Measurements from ENCODE around the gene CR1. TPM values are rescaled to one million over a fixed set of nuclear protein-coding genes. Genes with fewer than 3 reads are reported as not detected.

CR1 gene
- total and polyA plus RNA-seq, 9 of the 15 experiments (the other 6 are each of a cell fraction or from before 2014, with no cell fraction given) = 0.07 to 0.47 (median 0.18) TPM

- WGBS (ENCODE audit: insufficient coverage, low coverage, missing lambda C conversion rate) = 6% methylated on average over 9 of the region's 9 CpGs
- H3K9me3 ChIP-seq (replicated peaks; ENCODE audit: control insufficient read depth, insufficient read depth, low read depth, low read length) = no peaks in the 10 kb centered on the region
- peak; percentile 2 for ATAC-seq
- peak overlapping the region; percentile 56; the same call in 2 of the 3 replicates for H3K27ac ChIP-seq (ENCODE audit: extremely low read depth, low read depth, low read length)
- peak in 2 of 4 experiments; percentile 39 to 43 for DNase-seq (ENCODE audit: extremely low read depth in 1 of 4, low spot score in 3 of 4)
- H3K9me1 ChIP-seq (ENCODE audit: control insufficient read depth, insufficient read depth, low read length) = no peaks in the 10 kb centered on the region
- peak overlapping the region; percentile 77 for H2AFZ ChIP-seq (ENCODE audit: low read depth, low read length)
- intact Hi-C loops (cut with micrococcal nuclease) = loop anchor here (10.0 kb wide), 1 partner anchor 590 kb away; the partner anchor contains the start of genes PFKFB2 and YOD1
- FAIRE-seq = no peak
- ChIA-PET POLR2A (no interaction called here), CTCF (ENCODE audit: low intra/inter-chr PET ratio) (no interaction called here)
- H3K4me1 ChIP-seq (replicated peaks in 1 of 2; ENCODE audit: control insufficient read depth in 2 of 2, insufficient read depth in 2 of 2, low read length in 2 of 2) = peaks cover 18 to 19% of the 10 kb centered on the region in 2 experiments
- no peaks in the 10 kb centered on the region; the same call in 1 of the 3 replicates for H3K36me3 ChIP-seq (ENCODE audit: control insufficient read depth, insufficient read depth, low read length)
- no TSS peak for BruUV-seq (replicated peaks)
- H3K9ac ChIP-seq (ENCODE audit: insufficient read depth in 1 of 2, low read depth in 2 of 2, low read length in 2 of 2) = peak overlapping the region; percentile 36 to 62; a peak in 3 of 4 replicates
- H3K4me3 ChIP-seq = peak overlapping the region; percentile 67
- peaks cover 45% of the 10 kb centered on the region for H3K79me2 ChIP-seq (ENCODE audit: control insufficient read depth, insufficient read depth, low read length)
- no peaks in the 10 kb centered on the region for H3K27me3 ChIP-seq (ENCODE audit: control insufficient read depth in 2 of 2, insufficient read depth in 2 of 2, low read length in 2 of 2)
- in situ Hi-C loops (cut with MboI) = no loop called here
- no peaks in the 10 kb centered on the region for H4K20me1 ChIP-seq (replicated peaks; ENCODE audit: control insufficient read depth, insufficient read depth, low read length)
- H3K4me2 ChIP-seq (ENCODE audit: insufficient read depth, low read length) = peak overlapping the region; percentile 96
- TF ChIP-seq SMARCA4 (IDR thresholded peaks at IDR 0.05) = 0 out of 2 replicates have a peak, but pooled peaks have one; percentile 17
- TF ChIP-seq FOSL1 (tag; conservative IDR thresholded peaks at IDR 0.05) = 0 out of 2 replicates have a peak, but pooled peaks have one; percentile 20
- peak; percentile 50 for TF ChIP-seq ZNF316 (IDR thresholded peaks at IDR 0.05)
- no peak for TF ChIP-seq ZBTB9 (CRISPR knock-in tag; IDR thresholded peaks at IDR 0.05)
- TF ChIP-seq TOE1 (IDR thresholded peaks at IDR 0.05; ENCODE audit: borderline replicate concordance) = no peak
- TF ChIP-seq TOE1 (CRISPR knock-in tag; IDR thresholded peaks at IDR 0.05; ENCODE audit: borderline replicate concordance, low read depth) = 0 out of 2 replicates have a peak, but pooled peaks have one; percentile 27
- 0 out of 2 replicates have a peak, but pooled peaks have one; percentile 61 for TF ChIP-seq E2F5 (CRISPR knock-in tag; IDR thresholded peaks at IDR 0.05)
- TF ChIP-seq CTCF (IDR thresholded peaks at IDR 0.05 in 2 of 3, conservative IDR thresholded peaks at IDR 0.05 in 1 of 3; ENCODE audit: insufficient read depth in 2 of 3, low read depth in 1 of 3, low read length in 3 of 3) = no peak
- peak; percentile 81 for TF ChIP-seq CEBPB (tag; IDR thresholded peaks at IDR 0.05)
- TF ChIP-seq EZH2 (IDR thresholded peaks at IDR 0.05; ENCODE audit: borderline replicate concordance, low read depth, low read length) = no peak
- 0 out of 2 replicates have a peak, but pooled peaks have one; percentile 27 for TF ChIP-seq NR2C1 (IDR thresholded peaks at IDR 0.05)
- TF ChIP-seq NR2C1 (tag; IDR thresholded peaks at IDR 0.05) = no peak
- 0 out of 2 replicates have a peak, but pooled peaks have one; percentile 25 for TF ChIP-seq MTA1 (IDR thresholded peaks at IDR 0.05; ENCODE audit: borderline replicate concordance)
- TF ChIP-seq MLLT1 (IDR thresholded peaks at IDR 0.05) = 0 out of 4 replicates have a peak, but pooled peaks of 1 of the 2 experiments have one; percentile 13
- no peak for TF ChIP-seq ARID1B (IDR thresholded peaks at IDR 0.05)
- 0 out of 2 replicates have a peak, but pooled peaks have one; percentile 11 for TF ChIP-seq HLTF (IDR thresholded peaks at IDR 0.05)
- 0 out of 2 replicates have a peak, but pooled peaks have one; percentile 32 for TF ChIP-seq OTX1 (CRISPR knock-in tag; IDR thresholded peaks at IDR 0.05)
- no peak for TF ChIP-seq STAT5A (IDR thresholded peaks at IDR 0.05; ENCODE audit: borderline replicate concordance, low read length)
Observed at GRCh38 chr1:207644166-207644851, 148.4 kb downstream of the CR1 start.
